H1 (cell line): Measurements from ENCODE around the gene LTA4H. TPM values are rescaled to one million over a fixed set of nuclear protein-coding genes. Genes with fewer than 3 reads are reported as not detected.

ENCODE experiments used
- CTCF ChIA-PET: fragments of 300-600 bp; sonication (Branson Sonifier 250); formaldehyde crosslinking; loops from one replicate; lab custom pipeline; 2021; ENCODE audit not compliant: partially characterized antibody; lab: Charles Lee
- POLR2A ChIA-PET: fragments of 300-600 bp; sonication (Branson Sonifier 250); formaldehyde crosslinking; loops from one replicate; lab custom pipeline; 2021; ENCODE audit warnings: inconsistent platforms; ENCODE audit not compliant: partially characterized antibody; lab: Charles Lee
- DNase-seq, 2 experiments: peaks; one replicate each; pipeline versions ENCODE4 v3.0.0 to v3.0.0-alpha.2; 2010 to 2022; ENCODE audit warnings: low spot score in 2 of 2, low read depth in 1 of 2, mixed read lengths in 1 of 2
- FAIRE-seq: peaks from 2 replicates; lab custom pipeline; 2011; peaks lifted over from hg19 to GRCh38; lab: Jason Lieb, UNC
- H2AFZ ChIP-seq: 2 replicates; pipeline ENCODE4 v1.8.1; 2012; ENCODE audit warnings: low read length, inconsistent platforms
- H2AK5ac ChIP-seq: 2 replicates; pipeline ENCODE4 v1.6.1; 2013; ENCODE audit warnings: low read depth, low read length
- H2BK120ac ChIP-seq: replicated peaks from 2 replicates; pipeline ENCODE3; 2013; ENCODE audit warnings: low read depth, low read length, inconsistent platforms
- H2BK12ac ChIP-seq: 2 replicates; pipeline ENCODE4 v1.6.1; 2013; ENCODE audit warnings: low read depth, low read length
- H2BK15ac ChIP-seq: 2 replicates; pipeline ENCODE4 v1.6.1; 2013; ENCODE audit warnings: low read length
- H2BK20ac ChIP-seq: 2 replicates; pipeline ENCODE4 v1.6.1; 2013; ENCODE audit warnings: low read length
- H2BK5ac ChIP-seq: 2 replicates; pipeline ENCODE4 v1.6.1; 2013; ENCODE audit warnings: low read depth, low read length
- H3K14ac ChIP-seq: 2 replicates; pipeline ENCODE4 v1.6.1; 2013; ENCODE audit warnings: inconsistent platforms; ENCODE audit not compliant: insufficient read length
- H3K18ac ChIP-seq: 2 replicates; pipeline ENCODE4 v1.6.1; 2013; ENCODE audit warnings: low read length; ENCODE audit errors: extremely low read depth
- H3K23ac ChIP-seq: 2 replicates; pipeline ENCODE4 v1.6.1; 2013; ENCODE audit warnings: inconsistent platforms; ENCODE audit not compliant: insufficient read length
- H3K23me2 ChIP-seq: 2 replicates; pipeline ENCODE4 v1.6.1; 2013; ENCODE audit warnings: low read depth, low read length
- H3K27ac ChIP-seq: 2 replicates; pipeline ENCODE4 v1.6.1; 2011; ENCODE audit warnings: low read depth, low read length, inconsistent platforms
- H3K27me3 ChIP-seq, 4 experiments: replicated peaks in 1 of 4; 1 replicate in 1 of 4; 2 replicates in 3 of 4; pipeline versions ENCODE4 v1.6.1 to v1.8.1; 2011 to 2013; ENCODE audit warnings: low read length in 3 of 4, mild to moderate bottlenecking in 3 of 4, inconsistent platforms in 2 of 4, mixed read lengths in 2 of 4, moderate library complexity in 1 of 4; ENCODE audit not compliant: control insufficient read depth in 3 of 4, insufficient read depth in 3 of 4; ENCODE audit errors: extremely low read depth in 1 of 4
- H3K36me3 ChIP-seq, 4 experiments: 2 replicates each; pipeline versions ENCODE4 v1.6.1 to v1.8.1; 2011 to 2013; ENCODE audit warnings: mild to moderate bottlenecking in 4 of 4, low read length in 3 of 4, moderate library complexity in 2 of 4, control low read depth in 1 of 4, inconsistent platforms in 1 of 4; ENCODE audit not compliant: insufficient read depth in 4 of 4, control insufficient read depth in 2 of 4
- H3K4ac ChIP-seq: replicated peaks from 2 replicates; pipeline ENCODE3; 2013; ENCODE audit warnings: low read length, low read depth, mixed read lengths, inconsistent platforms; ENCODE audit not compliant: insufficient read length
- H3K4me1 ChIP-seq, 4 experiments: replicated peaks in 1 of 4; 1 replicate in 1 of 4; 2 replicates in 3 of 4; pipeline versions ENCODE4 v1.6.1 to v1.8.1; 2011 to 2013; ENCODE audit warnings: low read length in 3 of 4, inconsistent platforms in 2 of 4, mixed read lengths in 1 of 4; ENCODE audit not compliant: insufficient read depth in 4 of 4, control insufficient read depth in 3 of 4
- H3K4me2 ChIP-seq, 2 experiments: 2 replicates each; pipeline versions ENCODE4 v1.6.1 to v1.8.1; 2011 to 2013; ENCODE audit warnings: low read depth in 2 of 2, low read length in 2 of 2, control low read depth in 1 of 2, inconsistent platforms in 1 of 2, mild to moderate bottlenecking in 1 of 2; ENCODE audit not compliant: insufficient read depth in 1 of 2
- H3K4me3 ChIP-seq, 4 experiments: fragments of 200-600, 300-600 bp in 1 of 4; sonication (generic), shearing (Covaris generic), sonication (Bioruptor Twin) in 1 of 4; 2 replicates each; pipeline versions ENCODE4 v1.5.1 to v1.8.1; 2011 to 2016; ENCODE audit warnings: low read length in 4 of 4, low read depth in 3 of 4, control low read depth in 2 of 4, inconsistent platforms in 2 of 4, mild to moderate bottlenecking in 2 of 4, mixed read lengths in 1 of 4, moderate library complexity in 1 of 4; ENCODE audit not compliant: insufficient read depth in 2 of 4; ENCODE audit errors: extremely low read depth in 1 of 4
- H3K56ac ChIP-seq: replicated peaks from 2 replicates; pipeline ENCODE3; 2013; ENCODE audit warnings: low read depth, mild to moderate bottlenecking, mixed read lengths, low read length, inconsistent platforms; ENCODE audit not compliant: insufficient read length
- H3K79me1 ChIP-seq: 2 replicates; pipeline ENCODE4 v1.6.1; 2013; ENCODE audit warnings: low read depth, low read length, control low read depth
- H3K79me2 ChIP-seq, 2 experiments: 2 replicates each; pipeline versions ENCODE4 v1.6.1 to v1.8.1; 2012 to 2013; ENCODE audit warnings: low read length in 2 of 2, mild to moderate bottlenecking in 2 of 2, inconsistent platforms in 1 of 2; ENCODE audit not compliant: insufficient read depth in 2 of 2, control insufficient read depth in 1 of 2
- H3K9ac ChIP-seq, 4 experiments: replicated peaks in 1 of 4; 1 replicate in 1 of 4; 2 replicates in 3 of 4; pipeline versions ENCODE4 v1.6.1 to v1.8.1; 2011 to 2013; ENCODE audit warnings: low read depth in 3 of 4, low read length in 3 of 4, control low read depth in 2 of 4, mild to moderate bottlenecking in 2 of 4, moderate library complexity in 2 of 4, inconsistent platforms in 1 of 4; ENCODE audit errors: extremely low read depth in 1 of 4
- H3K9me3 ChIP-seq, 2 experiments: 2 replicates each; pipeline versions ENCODE4 v1.6.1 to v1.8.1; 2012 to 2013; ENCODE audit warnings: mild to moderate bottlenecking in 2 of 2, moderate library complexity in 2 of 2, control low read depth in 1 of 2, inconsistent platforms in 1 of 2, low read depth in 1 of 2, low read length in 1 of 2, mixed read lengths in 1 of 2; ENCODE audit not compliant: insufficient read depth in 2 of 2
- H4K20me1 ChIP-seq, 2 experiments: replicated peaks in 1 of 2; 2 replicates each; pipeline versions ENCODE3 to v1.8.1; 2011 to 2013; ENCODE audit warnings: inconsistent platforms in 2 of 2, low read length in 2 of 2, mild to moderate bottlenecking in 1 of 2; ENCODE audit not compliant: insufficient read depth in 2 of 2, control insufficient read depth in 1 of 2
- H4K5ac ChIP-seq: 2 replicates; pipeline ENCODE4 v1.6.1; 2013; ENCODE audit warnings: low read length, low read depth, mixed read lengths, inconsistent platforms; ENCODE audit not compliant: insufficient read length
- H4K8ac ChIP-seq: 2 replicates; pipeline ENCODE4 v1.8.0; 2013; ENCODE audit warnings: mild to moderate bottlenecking, moderate library complexity, low read length, inconsistent platforms; ENCODE audit not compliant: insufficient read depth; ENCODE audit errors: extremely low read depth
- H4K91ac ChIP-seq: replicated peaks from 2 replicates; pipeline ENCODE3; 2013; ENCODE audit warnings: low read length, mixed read lengths, inconsistent platforms; ENCODE audit not compliant: insufficient read length
- BRCA1 ChIP-seq: IDR thresholded peaks from 2 replicates; pipeline ENCODE4 v1.6.1; 2012; ENCODE audit warnings: low read depth, low read length, improper control_type of control experiment
- CREB1 ChIP-seq: IDR thresholded peaks from 2 replicates; pipeline ENCODE4 v1.6.1; 2012; ENCODE audit warnings: inconsistent platforms
- POLR2A ChIP-seq, 2 experiments: IDR thresholded peaks; 1 replicate in 1 of 2; 2 replicates in 1 of 2; pipeline ENCODE4 v1.6.1; 2011; ENCODE audit warnings: low read depth in 2 of 2, low read length in 2 of 2, mild to moderate bottlenecking in 2 of 2; ENCODE audit errors: control extremely low read depth in 1 of 2
- RAD21 ChIP-seq, 2 experiments: IDR thresholded peaks in 1 of 2; conservative IDR thresholded peaks in 1 of 2; 2 replicates each; pipeline ENCODE4 v1.6.1; 2011; ENCODE audit warnings: low read depth in 2 of 2, low read length in 2 of 2, improper control_type of control experiment in 1 of 2, inconsistent platforms in 1 of 2, mild to moderate bottlenecking in 1 of 2, moderate library complexity in 1 of 2
- SP2 ChIP-seq: IDR thresholded peaks from 2 replicates; pipeline ENCODE4 v1.6.1; 2012; ENCODE audit warnings: mild to moderate bottlenecking, low read length, inconsistent platforms
- TCF12 ChIP-seq: IDR thresholded peaks from 2 replicates; pipeline ENCODE4 v1.6.1; 2011; ENCODE audit warnings: low read depth, mild to moderate bottlenecking, low read length
- WGBS, 2 experiments: shearing (Covaris generic) in 1 of 2; methylation state at CpG; one replicate each; pipeline versions ENCODE4 v1.1.6 to v1.1.7; 2013 to 2015; ENCODE audit warnings: low lambda C conversion rate in 2 of 2, mixed read lengths in 2 of 2, inconsistent platforms in 1 of 2, low coverage in 1 of 2, missing lambda C conversion rate in 1 of 2; ENCODE audit not compliant: insufficient replicate concordance in 2 of 2, insufficient coverage in 1 of 2, insufficient read length in 1 of 2; ENCODE audit errors: extremely low coverage in 1 of 2, missing lambda C conversion rate in 1 of 2; 5-methylcytosine and 5-hydroxymethylcytosine counted together
- polyA plus RNA-seq, 7 experiments: library from polyadenylated mRNA; depleted of rRNA in 3 of 7; stranded (reverse) in 5 of 7; unstranded in 2 of 7; fragments of >200 nt in 5 of 7; fragments of 200-250 nt in 2 of 7; gene quantifications; 1 replicate in 5 of 7; 2 replicates in 1 of 7; 4 replicates in 1 of 7; pipeline versions ENCODE4 v1.2.1 to v1.2.3, GENCODE V29; 2011 to 2013; ENCODE audit warnings: missing spikeins in 2 of 7, mixed read lengths in 2 of 7
- total RNA-seq: library from RNA; stranded (reverse); fragmentation: NEBNext Ultra II Directional; extraction: Animal tissue kit (Norgen Biotek cat#: 25700); gene quantifications from 2 replicates; pipeline ENCODE4 v1.2.1, GENCODE V29; 2021
- TF ChIP-seq, protein P1 (sequence below), 3 experiments: IDR thresholded peaks; 1 replicate in 2 of 3; 2 replicates in 1 of 3; pipeline versions ENCODE4 v1.5.1 to v1.6.1; 2011; ENCODE audit warnings: low read length in 3 of 3, mild to moderate bottlenecking in 3 of 3, inconsistent platforms in 2 of 3, low read depth in 1 of 3, moderate library complexity in 1 of 3; ENCODE audit not compliant: insufficient read depth in 1 of 3; ENCODE audit errors: control extremely low read depth in 1 of 3
- TF ChIP-seq, protein P2 (sequence below): IDR thresholded peaks from 2 replicates; pipeline ENCODE4 v1.6.1; 2012; ENCODE audit warnings: inconsistent platforms
- TF ChIP-seq, protein P3 (sequence below): IDR thresholded peaks from 2 replicates; pipeline ENCODE4 v1.6.1; 2011; ENCODE audit warnings: low read length, improper control_type of control experiment

Gene LTA4H
- total and polyA plus RNA-seq, 2 of the 8 experiments (the other 6 are each of a cell fraction or from before 2014, with no cell fraction given): 106 to 167 TPM

DNA sequence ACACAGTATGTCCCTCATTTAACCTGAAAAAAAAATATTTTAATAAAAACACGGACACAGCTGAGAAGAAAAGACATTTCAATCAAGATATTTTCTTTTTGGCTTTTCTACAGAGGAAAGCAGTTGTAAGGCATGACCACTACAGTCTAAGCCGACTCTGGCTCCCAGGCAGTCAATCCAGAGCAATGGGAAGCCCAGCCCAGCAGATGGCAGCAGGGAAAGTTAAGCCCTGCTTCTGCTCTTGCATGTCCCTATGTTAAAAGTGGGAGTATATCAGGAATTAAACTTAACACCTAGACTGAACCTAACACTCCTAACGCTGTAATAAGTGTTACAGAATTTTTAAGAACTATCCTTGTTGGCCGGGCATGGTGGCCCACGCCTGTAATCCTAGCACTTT, 19.7 kb downstream of the LTA4H start:
- Histone ChIP-seq H3K27ac (no peak overlapping the region), H4K5ac (no peak overlapping the region), H2AFZ (no peak overlapping the region), H3K23me2 (no peaks in the 10 kb centered on the region), H2BK20ac (no peak overlapping the region), H3K23ac (no peak overlapping the region), H3K9me3 (no peaks in the 10 kb centered on the region), H3K4me1 (no peaks in the 10 kb centered on the region), H3K4me3 (no peak overlapping the region), H3K18ac (no peak overlapping the region), H4K8ac (no peak overlapping the region), H2BK120ac (no peak overlapping the region), H3K79me2 (no peaks in the 10 kb centered on the region), H3K27me3 (peaks cover 0 to 1% (median 0%) of the 10 kb centered on the region in 4 experiments; a peak in 1 of 7 replicates), H3K79me1 (no peaks in the 10 kb centered on the region), H3K14ac (no peak overlapping the region), H2BK12ac (no peak overlapping the region), H2BK5ac (no peak overlapping the region), H3K4me2 (no peak overlapping the region), H4K20me1 (no peaks in the 10 kb centered on the region), H3K36me3 (peaks cover 9 to 76% (median 45%) of the 10 kb centered on the region in 4 experiments), H3K4ac (no peak overlapping the region), H3K9ac (no peak overlapping the region), H2BK15ac (no peak overlapping the region), H3K56ac (no peak overlapping the region), H2AK5ac (no peak overlapping the region), H4K91ac (no peak overlapping the region)
- CTCF ChIA-PET: interaction anchor here (1.0 to 2.8 kb wide), 7 partner anchors 8 to 501 kb away, joined by 3 to 12 read pairs (median 8); no protein-coding TSS in a partner anchor
- FAIRE-seq (peak; percentile 24), DNase-seq (no peak)
- POLR2A ChIA-PET: no interaction called here
- WGBS, 2 experiments: 93% methylated on average over 5 of the region's 5 CpGs; no CpG with 5 or more reads in 1 of the 2 experiments
- TF ChIP-seq TCF12 (no peak), SP2 (no peak), CREB1 (no peak), RAD21 (IDR thresholded peaks at IDR 0.05 in 1 of 2, conservative IDR thresholded peaks at IDR 0.05 in 1 of 2; ENCODE audit: low read depth in 2 of 2, low read length in 2 of 2) (peak; percentile 28 to 45; a peak in 3 of 4 replicates), POLR2A (IDR thresholded peaks at IDR 0.05; ENCODE audit: control extremely low read depth in 1 of 2, low read depth in 2 of 2, low read length in 2 of 2) (no peak), BRCA1 (no peak)
- TF ChIP-seq, protein P1, sequence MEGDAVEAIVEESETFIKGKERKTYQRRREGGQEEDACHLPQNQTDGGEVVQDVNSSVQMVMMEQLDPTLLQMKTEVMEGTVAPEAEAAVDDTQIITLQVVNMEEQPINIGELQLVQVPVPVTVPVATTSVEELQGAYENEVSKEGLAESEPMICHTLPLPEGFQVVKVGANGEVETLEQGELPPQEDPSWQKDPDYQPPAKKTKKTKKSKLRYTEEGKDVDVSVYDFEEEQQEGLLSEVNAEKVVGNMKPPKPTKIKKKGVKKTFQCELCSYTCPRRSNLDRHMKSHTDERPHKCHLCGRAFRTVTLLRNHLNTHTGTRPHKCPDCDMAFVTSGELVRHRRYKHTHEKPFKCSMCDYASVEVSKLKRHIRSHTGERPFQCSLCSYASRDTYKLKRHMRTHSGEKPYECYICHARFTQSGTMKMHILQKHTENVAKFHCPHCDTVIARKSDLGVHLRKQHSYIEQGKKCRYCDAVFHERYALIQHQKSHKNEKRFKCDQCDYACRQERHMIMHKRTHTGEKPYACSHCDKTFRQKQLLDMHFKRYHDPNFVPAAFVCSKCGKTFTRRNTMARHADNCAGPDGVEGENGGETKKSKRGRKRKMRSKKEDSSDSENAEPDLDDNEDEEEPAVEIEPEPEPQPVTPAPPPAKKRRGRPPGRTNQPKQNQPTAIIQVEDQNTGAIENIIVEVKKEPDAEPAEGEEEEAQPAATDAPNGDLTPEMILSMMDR (IDR thresholded peaks at IDR 0.05; ENCODE audit: control extremely low read depth in 1 of 3, insufficient read depth in 1 of 3, low read depth in 1 of 3, low read length in 3 of 3): peak; percentile 42 to 52 (median 50)
- TF ChIP-seq, protein P2, sequence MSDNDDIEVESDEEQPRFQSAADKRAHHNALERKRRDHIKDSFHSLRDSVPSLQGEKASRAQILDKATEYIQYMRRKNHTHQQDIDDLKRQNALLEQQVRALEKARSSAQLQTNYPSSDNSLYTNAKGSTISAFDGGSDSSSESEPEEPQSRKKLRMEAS: no peak
- TF ChIP-seq, protein P3, sequence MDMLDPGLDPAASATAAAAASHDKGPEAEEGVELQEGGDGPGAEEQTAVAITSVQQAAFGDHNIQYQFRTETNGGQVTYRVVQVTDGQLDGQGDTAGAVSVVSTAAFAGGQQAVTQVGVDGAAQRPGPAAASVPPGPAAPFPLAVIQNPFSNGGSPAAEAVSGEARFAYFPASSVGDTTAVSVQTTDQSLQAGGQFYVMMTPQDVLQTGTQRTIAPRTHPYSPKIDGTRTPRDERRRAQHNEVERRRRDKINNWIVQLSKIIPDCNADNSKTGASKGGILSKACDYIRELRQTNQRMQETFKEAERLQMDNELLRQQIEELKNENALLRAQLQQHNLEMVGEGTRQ: no peak
- TF ChIP-seq, all 59 proteins: peak for 2
